ENCODE results near the gene MUCL1. TPM values are rescaled to one million over a fixed set of nuclear protein-coding genes. Genes with fewer than 3 reads are reported as not detected.

Gene MUCL1
- total RNA-seq, 1 experiment from 2014 or later, result not detected

GRCh38 chr12:54891717-54892478 lies 37.6 kb downstream of the MUCL1 start:
- in situ Hi-C loops (cut with HindIII; ENCODE audit: low pct_unique_long_range_greater_than_20kb, low sequenced_read_pairs), result no loop called here
- Histone ChIP-seq H3K9me3 (ENCODE audit: control insufficient read depth, insufficient read depth, low read depth, low read length) (no peaks in the 10 kb centered on the region), H3K4me3 (ENCODE audit: low read depth in 2 of 2, low read length in 2 of 2) (no peak overlapping the region), H3K4me1 (ENCODE audit: control insufficient read depth, insufficient read depth, low read length) (no peaks in the 10 kb centered on the region), H3K27me3 (ENCODE audit: control insufficient read depth, insufficient read depth, low read length) (peaks cover 5% of the 10 kb centered on the region), H3K36me3 (ENCODE audit: control insufficient read depth, insufficient read depth, low read length) (no peaks in the 10 kb centered on the region), H3K27ac (ENCODE audit: low read length) (no peak overlapping the region)
- intact Hi-C loops (cut with micrococcal nuclease; ENCODE audit: unreplicated experiment), result no loop called here
- peak; percentile 65 for ATAC-seq
- TF ChIP-seq SIN3A (IDR thresholded peaks at IDR 0.05; ENCODE audit: borderline replicate concordance, insufficient read depth, low read depth, low read length) (no peak), POLR2AphosphoS5 (IDR thresholded peaks at IDR 0.05; ENCODE audit: low read depth, low read length) (no peak), TCF7L2 (IDR thresholded peaks at IDR 0.05; ENCODE audit: low read depth, low read length) (no peak), CTCF (IDR thresholded peaks at IDR 0.05) (no peak), REST (IDR thresholded peaks at IDR 0.05; ENCODE audit: insufficient read depth in 1 of 2, low read depth in 2 of 2, low read length in 1 of 2) (no peak)
- peak; percentile 27 for DNase-seq (ENCODE audit: low read depth, low spot score)
- ChIA-PET CTCF (no interaction called here), POLR2A (no interaction called here)
- BruUV-seq (replicated peaks), result no TSS peak

Other genes starting within 250 kb of the MUCL1 start
- not detected for gene LACRT, start 219.6 kb upstream of the MUCL1 start, total RNA-seq (2021; ENCODE audit: unreplicated experiment)
- not detected for gene DCD, start 206.2 kb upstream of the MUCL1 start, total RNA-seq (2021; ENCODE audit: unreplicated experiment)
- gene TESPA1, start 130.2 kb downstream of the MUCL1 start, total RNA-seq (2021; ENCODE audit: unreplicated experiment), result 0.51 TPM
- gene NEUROD4, start 165.5 kb downstream of the MUCL1 start, total RNA-seq (2021; ENCODE audit: unreplicated experiment), result not detected

Measured in Panc1 (cell line).